ENCODE results near the gene RPL9.
A peak's percentile ranks its signal among the peaks of the same experiment; 100 is the strongest.

RPL9 gene

DNA sequence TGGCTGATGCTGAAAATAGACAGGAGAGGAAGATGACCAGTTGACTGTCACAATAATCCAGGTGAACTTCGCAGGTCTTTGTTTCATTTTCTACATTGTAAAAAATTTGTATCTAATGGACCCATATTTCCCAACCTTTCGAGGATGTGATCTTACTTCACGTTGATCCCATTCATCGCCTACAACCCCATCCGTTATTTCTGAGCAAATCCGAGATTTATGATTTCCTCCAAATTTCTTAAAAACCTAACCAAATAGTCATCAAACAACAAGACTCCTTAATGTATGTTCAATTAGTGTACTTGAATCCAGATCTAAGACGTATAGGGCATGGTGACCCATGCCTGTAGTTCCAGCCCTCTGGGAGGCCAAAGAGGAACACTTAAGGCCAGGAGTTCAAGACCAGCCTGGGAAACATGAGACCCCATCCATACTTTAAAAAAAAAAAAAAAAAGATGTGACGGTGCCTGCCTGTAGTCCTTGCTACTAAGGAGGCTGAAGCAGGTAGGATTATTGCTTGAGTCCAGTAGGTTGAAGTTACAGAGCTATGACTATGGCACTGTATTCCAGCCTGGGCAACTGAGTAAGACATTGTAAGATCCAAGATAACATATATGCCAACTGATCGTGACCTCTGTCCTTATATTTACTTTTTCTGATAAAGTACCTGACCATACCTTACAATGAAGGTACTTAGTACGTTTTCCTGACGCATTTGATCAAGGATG, 5.7 kb downstream of the RPL9 start:
- ATAC-seq (replicated peaks): no peak
- Mint-ChIP-seq H3K4me3 (no peak overlapping the region), H3K36me3 (peaks cover 50 to 72% of the 10 kb centered on the region in 2 donors), H3K4me1 (peaks cover 22 to 30% of the 10 kb centered on the region in 2 donors), H3K27me3 (no peaks in the 10 kb centered on the region), H3K9me3 (no peaks in the 10 kb centered on the region), H3K27ac (no peak overlapping the region)
- DNase-seq: no peak

DNA sequence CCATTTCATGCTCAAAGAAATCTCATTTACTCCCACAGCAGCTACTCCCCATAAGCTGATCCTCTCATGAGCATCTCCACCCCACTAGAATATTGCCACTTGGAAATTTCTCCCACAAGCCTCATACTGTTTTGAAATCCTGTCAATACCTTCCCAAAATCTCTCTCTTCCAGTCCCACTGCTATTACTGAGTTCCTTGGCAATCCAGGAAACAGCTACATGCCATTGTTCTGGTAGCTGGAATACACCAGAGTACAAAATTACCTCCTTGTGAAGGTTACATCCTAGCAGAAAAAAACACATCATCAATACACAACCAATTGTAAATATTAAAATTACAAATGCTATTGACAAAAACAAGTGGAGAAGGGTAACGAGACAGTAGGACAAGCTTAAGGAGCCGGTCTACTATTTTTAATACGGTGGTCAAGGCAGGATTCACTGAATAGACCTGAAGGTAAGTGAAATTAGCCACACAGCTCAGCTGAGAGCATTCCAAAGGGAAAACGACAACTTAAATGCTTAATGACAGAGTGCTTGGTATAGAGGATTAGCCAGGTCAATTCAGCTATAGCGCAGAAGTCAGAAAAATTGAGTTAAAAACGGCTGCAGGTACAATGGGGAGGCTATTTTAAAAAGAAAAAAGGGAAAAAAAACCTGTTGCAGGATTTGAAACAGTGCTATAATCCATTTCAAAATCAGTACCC, 6.4 kb downstream of the RPL9 start:
- Mint-ChIP-seq H3K36me3 (peaks cover 43 to 64% of the 10 kb centered on the region in 2 donors), H3K27ac (peak overlapping the region; percentile 75)

DNA sequence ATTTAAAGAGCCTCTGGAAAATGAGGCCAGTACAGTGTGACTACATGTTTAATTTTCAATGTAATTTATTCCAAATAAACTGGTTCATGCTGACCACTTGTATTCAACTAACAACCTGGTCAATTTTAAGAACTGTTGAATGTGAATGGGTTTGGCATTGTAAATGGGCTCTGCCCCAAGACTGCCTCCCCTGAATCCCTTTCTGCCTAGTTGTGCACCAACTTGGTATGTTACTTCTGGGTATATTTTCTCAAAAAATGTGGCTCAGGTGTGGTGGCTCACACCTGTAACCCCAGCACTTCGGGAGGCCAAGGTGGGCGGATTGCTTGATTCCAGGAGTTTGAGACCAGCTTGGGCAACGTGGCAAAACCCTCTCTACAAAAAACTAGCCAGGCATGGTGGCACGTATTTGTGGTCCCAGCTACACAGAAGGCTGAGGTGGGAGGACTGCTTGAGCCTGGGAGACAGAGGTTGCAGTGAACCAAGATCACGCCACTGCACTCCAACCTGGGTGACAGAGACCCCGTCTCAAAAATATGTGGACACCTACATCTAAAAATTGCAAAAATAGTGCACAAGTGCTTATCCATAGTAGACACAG, 7.2 kb downstream of the RPL9 start:
- peaks cover 35 to 60% of the 10 kb centered on the region in 2 donors for H3K36me3 Mint-ChIP-seq

More for the DNA sequence above, 6.4 kb downstream of the RPL9 start:
- DNase-seq (no peak), ATAC-seq (replicated peaks) (no peak)
- H3K4me1 Mint-ChIP-seq: peaks cover 22 to 34% of the 10 kb centered on the region in 2 donors
- no peak overlapping the region for H3K4me3 Mint-ChIP-seq
- no peaks in the 10 kb centered on the region for H3K27me3 Mint-ChIP-seq
- no peaks in the 10 kb centered on the region for H3K9me3 Mint-ChIP-seq

DNA sequence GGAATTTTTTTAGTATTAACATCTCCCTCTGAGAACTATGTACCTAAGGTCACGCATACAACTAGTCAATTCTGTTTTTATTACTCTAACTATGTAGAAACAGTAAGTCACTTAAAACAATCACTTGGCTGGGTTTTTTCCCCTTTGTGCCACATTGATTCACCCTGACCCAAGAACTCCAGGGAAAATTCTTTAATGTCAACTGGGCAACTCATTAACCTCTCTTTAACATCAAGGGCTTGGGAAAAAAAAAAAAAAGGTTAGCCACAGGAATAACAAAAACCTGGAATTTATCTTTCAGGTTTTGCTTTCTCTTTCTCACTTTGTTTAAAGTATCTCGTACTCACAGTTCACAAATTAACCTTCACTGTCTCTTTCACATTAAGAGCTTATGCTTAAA, 8.1 kb downstream of the RPL9 start:
- no peak overlapping the region for H3K4me3 Mint-ChIP-seq
- peak overlapping the region; percentile 72 for H3K27ac Mint-ChIP-seq
- H3K27me3 Mint-ChIP-seq: no peaks in the 10 kb centered on the region
- ATAC-seq (replicated peaks) (no peak), DNase-seq (no peak)
- H3K9me3 Mint-ChIP-seq: peaks cover 0 to 2% of the 10 kb centered on the region in 2 donors
- H3K4me1 Mint-ChIP-seq: peaks cover 22 to 34% of the 10 kb centered on the region in 2 donors
- peaks cover 30 to 54% of the 10 kb centered on the region in 2 donors for H3K36me3 Mint-ChIP-seq

More for the DNA sequence above, 7.2 kb downstream of the RPL9 start:
- DNase-seq: no peak
- H3K4me1 Mint-ChIP-seq: peaks cover 22 to 34% of the 10 kb centered on the region in 2 donors
- ATAC-seq (replicated peaks): no peak
- H3K4me3 Mint-ChIP-seq: no peak overlapping the region
- no peaks in the 10 kb centered on the region for H3K27me3 Mint-ChIP-seq
- peak overlapping the region; percentile 75 for H3K27ac Mint-ChIP-seq
- H3K9me3 Mint-ChIP-seq: peaks cover 0 to 2% of the 10 kb centered on the region in 2 donors

DNA sequence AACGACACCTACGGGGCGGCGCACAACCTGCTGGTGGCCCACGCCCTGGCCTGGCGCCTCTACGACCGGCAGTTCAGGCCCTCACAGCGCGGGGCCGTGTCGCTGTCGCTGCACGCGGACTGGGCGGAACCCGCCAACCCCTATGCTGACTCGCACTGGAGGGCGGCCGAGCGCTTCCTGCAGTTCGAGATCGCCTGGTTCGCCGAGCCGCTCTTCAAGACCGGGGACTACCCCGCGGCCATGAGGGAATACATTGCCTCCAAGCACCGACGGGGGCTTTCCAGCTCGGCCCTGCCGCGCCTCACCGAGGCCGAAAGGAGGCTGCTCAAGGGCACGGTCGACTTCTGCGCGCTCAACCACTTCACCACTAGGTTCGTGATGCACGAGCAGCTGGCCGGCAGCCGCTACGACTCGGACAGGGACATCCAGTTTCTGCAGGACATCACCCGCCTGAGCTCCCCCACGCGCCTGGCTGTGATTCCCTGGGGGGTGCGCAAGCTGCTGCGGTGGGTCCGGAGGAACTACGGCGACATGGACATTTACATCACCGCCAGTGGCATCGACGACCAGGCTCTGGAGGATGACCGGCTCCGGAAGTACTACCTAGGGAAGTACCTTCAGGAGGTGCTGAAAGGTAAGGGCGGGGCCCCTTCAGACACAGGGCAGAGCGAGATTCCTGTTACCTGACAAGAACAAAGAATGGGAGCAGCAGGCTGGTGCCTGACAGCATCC, 11.7 kb downstream of the RPL9 start:
- DNase-seq: peak; percentile 86
- Mint-ChIP-seq H3K9me3 (peaks cover 0 to 2% of the 10 kb centered on the region in 2 donors), H3K4me1 (peaks cover 12 to 26% of the 10 kb centered on the region in 2 donors), H3K27me3 (no peaks in the 10 kb centered on the region), H3K4me3 (peak overlapping the region; percentile 71 to 76), H3K36me3 (peaks cover 9 to 22% of the 10 kb centered on the region in 2 donors), H3K27ac (peak overlapping the region; percentile 86)
- peak; percentile 91 to 94 for ATAC-seq (replicated peaks)

DNA sequence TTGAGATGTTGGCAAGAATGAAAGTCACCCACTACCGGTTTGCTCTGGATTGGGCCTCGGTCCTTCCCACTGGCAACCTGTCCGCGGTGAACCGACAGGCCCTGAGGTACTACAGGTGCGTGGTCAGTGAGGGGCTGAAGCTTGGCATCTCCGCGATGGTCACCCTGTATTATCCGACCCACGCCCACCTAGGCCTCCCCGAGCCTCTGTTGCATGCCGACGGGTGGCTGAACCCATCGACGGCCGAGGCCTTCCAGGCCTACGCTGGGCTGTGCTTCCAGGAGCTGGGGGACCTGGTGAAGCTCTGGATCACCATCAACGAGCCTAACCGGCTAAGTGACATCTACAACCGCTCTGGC, 12.3 kb downstream of the RPL9 start:
- Mint-ChIP-seq H3K4me1 (peaks cover 11 to 26% of the 10 kb centered on the region in 2 donors), H3K4me3 (peak overlapping the region; percentile 71 to 76), H3K9me3 (peaks cover 0 to 2% of the 10 kb centered on the region in 2 donors), H3K27ac (peak overlapping the region; percentile 86), H3K36me3 (peaks cover 4 to 17% of the 10 kb centered on the region in 2 donors), H3K27me3 (no peaks in the 10 kb centered on the region)
- DNase-seq (peak; percentile 7), ATAC-seq (replicated peaks) (no peak)

DNA sequence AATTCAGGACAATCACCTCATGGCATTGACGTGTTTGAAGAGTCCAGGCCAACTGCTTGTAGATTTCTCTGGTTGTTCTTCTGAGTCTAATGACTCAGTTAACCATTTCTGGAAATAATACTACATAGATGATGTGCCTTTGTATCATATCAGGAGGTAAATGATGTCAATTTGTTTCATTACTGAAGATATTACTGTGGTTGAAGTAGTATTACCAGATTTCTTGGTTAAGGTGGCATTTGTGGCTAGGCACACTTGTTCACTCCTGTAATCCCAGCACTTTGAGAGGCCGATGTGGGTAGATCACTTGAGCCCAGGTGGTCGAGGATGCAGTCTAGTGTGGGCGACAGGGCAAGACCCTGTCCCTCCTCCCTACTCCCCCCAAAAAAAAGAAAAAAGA, 15.7 kb downstream of the RPL9 start:
- Mint-ChIP-seq H3K27ac (no peak overlapping the region), H3K27me3 (no peaks in the 10 kb centered on the region), H3K4me3 (no peak overlapping the region), H3K36me3 (peaks cover 0 to 4% of the 10 kb centered on the region in 2 donors), H3K9me3 (peaks cover 0 to 2% of the 10 kb centered on the region in 2 donors), H3K4me1 (peaks cover 3 to 15% of the 10 kb centered on the region in 2 donors)
- no peak for DNase-seq
- ATAC-seq (replicated peaks): no peak

DNA sequence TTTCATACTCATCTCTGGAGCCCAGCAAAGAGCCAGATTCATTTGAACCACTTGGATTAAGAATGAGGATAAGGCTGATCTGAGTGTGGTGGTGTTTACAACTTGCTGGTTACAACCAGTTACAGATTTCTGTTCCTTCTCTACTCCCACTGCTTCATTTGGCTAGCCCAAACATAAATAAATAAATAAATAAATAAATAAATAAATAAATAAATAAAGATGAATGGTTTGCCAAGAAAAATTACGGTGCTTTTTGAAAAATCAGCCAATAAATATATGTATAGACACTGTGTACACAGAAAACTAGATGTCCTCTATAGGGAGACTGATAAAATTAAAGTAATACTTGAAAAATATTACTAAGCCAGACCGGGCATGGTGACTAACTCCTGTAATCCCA, 17.1 kb downstream of the RPL9 start:
- H3K4me3 Mint-ChIP-seq: no peak overlapping the region
- H3K9me3 Mint-ChIP-seq: no peaks in the 10 kb centered on the region
- no peak overlapping the region for H3K27ac Mint-ChIP-seq
- no peak for DNase-seq
- H3K4me1 Mint-ChIP-seq: peaks cover 0 to 1% of the 10 kb centered on the region in 2 donors
- H3K36me3 Mint-ChIP-seq: peaks cover 0 to 1% of the 10 kb centered on the region in 2 donors
- no peak for ATAC-seq (replicated peaks)
- H3K27me3 Mint-ChIP-seq: no peaks in the 10 kb centered on the region

DNA sequence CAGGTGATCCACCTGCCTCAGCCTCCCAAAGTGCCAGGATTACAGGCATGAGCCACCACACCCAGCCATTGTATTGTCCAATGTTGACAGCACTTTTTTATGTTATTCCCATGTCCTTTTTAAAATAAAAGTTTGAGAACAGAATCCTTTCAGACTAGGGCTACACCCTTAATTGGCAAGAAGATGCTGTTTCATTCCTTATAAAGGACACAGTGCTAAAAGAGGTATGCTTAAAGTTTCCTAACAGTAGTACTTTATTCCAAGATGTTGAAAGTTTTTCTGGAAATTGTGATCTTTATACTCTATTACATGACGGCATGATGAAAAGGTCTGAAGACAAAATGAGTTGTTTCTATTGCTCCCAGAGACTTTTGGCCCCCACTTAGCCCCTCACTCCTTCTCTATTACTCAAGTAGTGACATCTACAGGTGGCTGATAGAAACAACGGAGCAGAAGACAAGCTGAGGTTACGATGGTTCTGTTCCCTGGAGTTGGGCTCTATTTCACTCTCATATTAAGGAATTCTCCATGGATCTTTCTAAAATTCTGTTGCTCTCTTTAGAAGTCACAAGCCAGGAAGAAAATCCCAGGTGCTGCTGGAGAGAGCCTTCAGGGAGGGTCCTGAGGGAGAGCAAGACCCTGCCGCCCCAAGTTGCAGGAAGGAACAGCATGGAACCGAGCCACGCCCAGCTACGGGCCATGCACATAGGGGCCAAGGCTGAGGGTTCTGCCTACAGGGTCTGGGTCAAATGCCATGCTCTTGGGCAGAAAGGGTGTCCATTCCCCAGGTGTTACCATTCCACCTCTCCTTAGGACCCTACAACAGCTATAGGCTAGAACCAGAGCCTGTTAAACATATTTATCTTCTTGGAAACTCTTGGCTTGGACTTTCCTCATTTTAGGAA, 22.8 kb downstream of the RPL9 start:
- H3K27me3 Mint-ChIP-seq: no peaks in the 10 kb centered on the region
- H3K36me3 Mint-ChIP-seq: no peaks in the 10 kb centered on the region
- ATAC-seq (replicated peaks) (no peak), DNase-seq (no peak)
- H3K4me1 Mint-ChIP-seq: no peaks in the 10 kb centered on the region
- no peak overlapping the region for H3K27ac Mint-ChIP-seq
- H3K4me3 Mint-ChIP-seq: no peak overlapping the region
- H3K9me3 Mint-ChIP-seq: no peaks in the 10 kb centered on the region

DNA sequence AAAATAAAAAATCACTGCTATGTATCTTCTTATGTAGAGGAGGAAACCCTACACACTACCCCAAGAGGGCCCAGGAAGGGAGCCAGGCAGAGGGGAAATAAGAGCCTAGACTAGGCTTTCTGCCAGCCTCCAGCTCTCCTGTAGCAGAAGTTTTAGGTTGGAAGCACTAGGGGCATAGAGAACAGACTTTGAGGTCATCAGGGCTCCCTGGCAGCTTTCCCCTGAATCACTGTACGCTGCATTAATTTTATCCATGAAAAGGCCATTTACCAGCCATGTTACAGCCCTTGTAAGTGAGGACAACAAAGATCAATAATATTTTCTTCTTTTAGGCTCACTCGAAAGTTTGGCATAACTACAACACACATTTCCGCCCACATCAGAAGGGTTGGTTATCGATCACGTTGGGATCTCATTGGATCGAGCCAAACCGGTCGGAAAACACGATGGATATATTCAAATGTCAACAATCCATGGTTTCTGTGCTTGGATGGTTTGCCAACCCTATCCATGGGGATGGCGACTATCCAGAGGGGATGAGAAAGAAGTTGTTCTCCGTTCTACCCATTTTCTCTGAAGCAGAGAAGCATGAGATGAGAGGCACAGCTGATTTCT, 24.7 kb downstream of the RPL9 start:
- H3K36me3 Mint-ChIP-seq: no peaks in the 10 kb centered on the region
- no peak overlapping the region for H3K4me3 Mint-ChIP-seq
- no peaks in the 10 kb centered on the region for H3K9me3 Mint-ChIP-seq
- no peaks in the 10 kb centered on the region for H3K4me1 Mint-ChIP-seq
- no peak overlapping the region for H3K27ac Mint-ChIP-seq
- no peaks in the 10 kb centered on the region for H3K27me3 Mint-ChIP-seq
- DNase-seq (no peak), ATAC-seq (replicated peaks) (no peak)

DNA sequence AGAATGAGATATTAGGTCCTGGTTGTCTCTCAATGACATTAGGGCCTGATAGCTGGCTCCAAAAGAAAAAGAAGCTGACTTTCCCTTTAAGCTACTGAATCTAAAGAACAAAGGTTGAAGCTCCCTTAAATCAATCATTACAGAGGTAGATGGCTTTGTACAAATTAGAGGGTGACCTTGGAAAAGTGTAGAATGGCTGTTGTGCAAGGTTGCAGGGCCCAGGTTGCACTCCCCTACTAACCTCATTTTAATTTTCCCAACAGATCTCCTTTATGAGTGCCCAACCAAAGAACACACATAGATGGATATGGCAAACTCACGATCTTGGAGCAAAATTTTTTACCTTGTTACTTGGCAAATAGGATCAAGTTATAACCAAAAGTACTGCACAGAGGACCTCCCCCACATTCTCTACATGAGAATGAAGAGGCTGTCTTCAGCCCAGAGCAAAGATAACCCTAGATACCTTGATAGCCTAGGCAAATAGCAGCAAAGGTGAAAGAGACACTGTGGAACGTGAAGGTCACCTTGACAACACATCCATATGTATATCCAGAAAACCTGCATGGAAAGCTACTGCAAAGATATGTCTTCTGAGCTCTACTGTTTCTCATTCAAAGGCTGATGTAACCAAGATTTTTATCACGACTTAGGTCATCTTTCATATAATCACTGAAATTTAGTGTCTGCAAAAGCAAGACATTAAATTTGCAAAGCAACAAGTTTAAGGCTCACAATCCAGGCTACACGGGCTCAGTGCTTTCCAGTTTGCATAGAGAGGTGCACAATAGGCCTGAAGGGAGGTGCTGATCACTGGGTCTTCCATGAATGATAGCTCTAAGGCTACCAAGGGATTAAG, 29.0 kb downstream of the RPL9 start:
- H3K27ac Mint-ChIP-seq: no peak overlapping the region

DNA sequence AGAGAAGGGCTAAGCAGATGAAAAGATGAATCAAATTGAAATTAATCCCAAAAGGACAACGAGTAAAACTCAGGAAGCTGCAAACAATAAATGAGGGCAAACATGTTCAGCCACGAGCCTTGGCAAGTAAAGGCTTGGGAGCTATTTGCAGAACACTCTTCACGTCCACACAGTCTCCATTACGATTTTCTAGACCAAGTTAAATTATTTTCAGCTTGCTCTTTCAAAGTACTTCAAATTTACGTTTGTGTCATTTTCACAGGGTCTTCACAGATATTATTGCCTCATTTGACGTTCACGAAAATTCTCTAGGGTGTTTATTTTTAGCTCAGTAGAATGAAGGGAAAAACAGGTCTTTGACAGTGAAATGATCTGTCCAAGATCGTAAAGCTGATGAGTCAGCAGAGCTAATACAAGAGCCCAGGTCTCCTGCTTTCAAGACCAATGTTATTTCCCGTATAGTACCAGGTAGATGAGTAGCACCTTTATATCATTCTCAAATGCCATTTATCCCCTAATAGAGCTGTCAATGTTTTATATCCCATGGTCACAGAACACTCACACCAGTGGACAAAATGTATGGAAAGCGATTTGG, 31.1 kb downstream of the RPL9 start:
- Mint-ChIP-seq H3K27me3 (no peaks in the 10 kb centered on the region), H3K36me3 (no peaks in the 10 kb centered on the region), H3K4me3 (no peak overlapping the region), H3K27ac (no peak overlapping the region), H3K9me3 (no peaks in the 10 kb centered on the region), H3K4me1 (no peaks in the 10 kb centered on the region)
- no peak for DNase-seq
- no peak for ATAC-seq (replicated peaks)

More for the DNA sequence above, 29.0 kb downstream of the RPL9 start:
- Mint-ChIP-seq H3K27me3 (no peaks in the 10 kb centered on the region), H3K4me1 (no peaks in the 10 kb centered on the region), H3K4me3 (no peak overlapping the region), H3K9me3 (no peaks in the 10 kb centered on the region), H3K36me3 (no peaks in the 10 kb centered on the region)
- ATAC-seq (replicated peaks): no peak
- DNase-seq: no peak
